HG03457 (cell line): ENCODE data around the gene CCNL2.
"Not testable (repeated sequence)": the region's sequence is repeated elsewhere in the genome, so short reads cannot be mapped to it uniquely, and the experiment has no call there.

Experiments
- ATAC-seq: cut with Tn5 transposase; IDR thresholded peaks from one replicate; pipeline ENCODE4 v1.9.1; 2021; ENCODE audit warnings: moderate number of reproducible peaks; ENCODE audit not compliant: unreplicated experiment

The CCNL2 gene

GRCh38 chr1:1421147-1421906 is 22.2 kb upstream of the CCNL2 start, which contains the start of gene ANKRD65:
Gene ANKRD65 (minus strand): TSS chr1:1421276. CDS start chr1:1421005, 271 bp downstream.
- ATAC-seq, result no peak

- ATAC-seq, result no peak
Measured at GRCh38 chr1:1420654-1421141, 21.6 kb upstream of the CCNL2 start.

GRCh38 chr1:1419813-1420653 is 20.9 kb upstream of the CCNL2 start:
- no peak for ATAC-seq

- ATAC-seq, result no peak
Measured at GRCh38 chr1:1419363-1419812, 20.3 kb upstream of the CCNL2 start.

- ATAC-seq, result no peak
Measured at GRCh38 chr1:1418464-1419362, 19.6 kb upstream of the CCNL2 start.

GRCh38 chr1:1417825-1418463 is 18.8 kb upstream of the CCNL2 start:
- not testable (repeated sequence) for ATAC-seq

GRCh38 chr1:1417396-1417795 is 18.3 kb upstream of the CCNL2 start:
- ATAC-seq, result not testable (repeated sequence)

- no peak for ATAC-seq
Measured at GRCh38 chr1:1415751-1416150, 16.6 kb upstream of the CCNL2 start.

GRCh38 chr1:1412311-1412902 is 13.3 kb upstream of the CCNL2 start:
- not testable (repeated sequence) for ATAC-seq

GRCh38 chr1:1411626-1412025 is 12.5 kb upstream of the CCNL2 start:
- ATAC-seq, result no peak

GRCh38 chr1:1410238-1410637 is 11.1 kb upstream of the CCNL2 start:
- ATAC-seq, result not testable (repeated sequence)

- no peak for ATAC-seq
Measured at GRCh38 chr1:1407636-1408318, 8.6 kb upstream of the CCNL2 start.

- peak; percentile 65 for ATAC-seq
Measured at GRCh38 chr1:1406821-1407635, 7.9 kb upstream of the CCNL2 start, which contains the start of gene MRPL20. Gene MRPL20 (minus strand): TSS chr1:1407293. CDS start chr1:1407217, 76 bp downstream.

GRCh38 chr1:1406101-1406820 is 7.1 kb upstream of the CCNL2 start:
- no peak for ATAC-seq

- ATAC-seq, result no peak
Measured at GRCh38 chr1:1403653-1404052, 4.5 kb upstream of the CCNL2 start.

- ATAC-seq, result not testable (repeated sequence)
Measured at GRCh38 chr1:1402901-1403392, 3.8 kb upstream of the CCNL2 start.
